NCI-H2171 treated with DMSO at 0.1 percent for 48 hours (cell line): ENCODE data around the gene WDFY4.

Experiments
- DNase-seq: peaks from one replicate; lab custom pipeline; 2025; lab: John Stamatoyannopoulos, UW

WDFY4 gene

DNA sequence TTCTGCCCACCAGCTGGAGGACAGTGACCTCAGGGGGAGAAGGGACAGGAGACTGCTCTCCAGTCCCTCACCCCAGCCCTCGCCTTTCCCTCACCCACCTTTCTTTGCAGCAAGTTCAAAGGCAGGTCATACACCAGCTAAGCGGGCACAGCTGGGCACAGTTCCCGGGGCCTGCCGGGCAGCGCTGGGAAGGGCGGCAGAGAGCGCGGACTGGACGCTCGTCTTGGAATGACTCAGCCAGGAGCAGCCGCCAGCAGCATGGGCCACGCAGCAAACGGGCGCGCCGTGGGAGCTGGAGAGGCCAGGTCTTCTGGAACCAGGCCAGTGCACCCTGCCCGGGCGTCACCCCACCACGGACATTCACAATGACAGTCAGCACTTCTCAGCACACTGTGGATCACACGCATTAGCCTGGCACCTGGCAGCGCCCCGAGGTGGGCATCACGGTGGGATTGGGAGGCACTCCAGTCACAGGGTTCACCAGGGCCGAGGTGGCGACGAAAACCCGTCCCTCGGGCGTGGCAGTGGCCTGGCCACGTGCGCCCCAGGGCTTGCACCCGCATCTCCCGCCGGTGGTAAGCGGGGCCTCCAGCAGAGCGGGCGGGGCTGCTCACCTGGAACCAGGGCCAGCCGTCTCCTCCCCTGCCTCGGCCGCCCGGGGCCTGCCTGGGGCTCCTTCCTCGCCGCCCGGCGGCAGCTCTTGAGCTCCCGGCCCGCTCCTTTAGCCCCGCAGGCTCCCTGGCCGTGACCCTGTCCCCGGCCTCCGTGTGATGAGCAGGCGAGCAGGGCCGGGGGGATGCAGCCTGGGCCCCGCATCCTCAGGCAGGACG, 29.0 kb upstream of the WDFY4 start:
- peak; percentile 23 for DNase-seq

GRCh38 chr10:48656241-48656913, 28.3 kb upstream of the WDFY4 start:
- DNase-seq: peak; percentile 68

GRCh38 chr10:48656914-48657305, 27.8 kb upstream of the WDFY4 start:
- DNase-seq: no peak

GRCh38 chr10:48657416-48657815, 27.3 kb upstream of the WDFY4 start:
- no peak for DNase-seq

DNA sequence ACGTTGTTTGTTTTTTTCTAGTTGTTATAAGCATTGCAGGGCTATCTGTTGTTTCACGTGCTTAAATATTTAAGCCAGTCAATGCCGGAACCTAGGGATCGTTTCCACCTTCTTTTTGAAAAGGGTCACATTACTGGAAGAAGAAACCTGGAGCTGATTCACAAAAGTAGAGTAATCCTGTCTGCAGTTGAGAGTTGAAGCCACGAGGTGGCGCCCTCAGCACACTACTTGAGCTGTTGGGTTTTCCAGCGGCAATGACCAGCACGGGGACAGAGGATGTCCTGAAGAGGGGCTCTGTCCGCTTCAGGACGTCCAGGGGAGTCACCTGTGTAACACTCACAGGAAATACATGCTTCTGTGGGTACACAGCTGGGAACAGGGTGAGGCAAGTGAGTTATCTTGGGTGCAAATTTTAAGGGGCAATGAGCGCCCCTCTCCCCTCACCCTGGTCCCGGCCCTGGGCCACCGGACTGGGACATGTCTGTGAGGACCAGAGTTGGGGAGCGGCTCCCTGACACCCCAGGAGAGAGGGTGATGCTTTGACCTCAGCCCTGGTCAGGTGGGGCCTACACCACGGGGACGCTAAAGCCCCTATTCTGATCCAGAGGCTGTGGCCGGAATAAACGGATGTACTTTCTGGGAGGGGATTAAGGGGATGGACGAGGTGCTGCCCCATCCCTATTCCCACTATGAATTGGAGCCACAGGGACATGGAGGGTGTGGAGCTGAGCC, 26.3 kb upstream of the WDFY4 start:
- peak; percentile 41 for DNase-seq

DNA sequence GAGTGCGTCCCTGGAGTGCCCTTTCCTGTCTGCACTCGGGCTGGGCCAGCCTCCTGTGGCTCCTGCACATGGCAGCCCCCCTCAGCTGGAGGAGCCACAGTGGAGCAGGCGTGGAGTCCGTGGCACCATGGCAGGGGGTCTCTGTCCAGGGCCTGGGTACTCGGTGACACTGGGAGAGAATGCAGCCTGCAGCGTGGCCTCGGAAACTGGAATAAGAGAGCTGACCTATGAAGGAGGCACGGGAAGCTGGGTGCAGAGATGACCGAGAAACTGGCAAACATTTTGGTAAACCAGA, 25.8 kb upstream of the WDFY4 start:
- DNase-seq: no peak

GRCh38 chr10:48659790-48660189, 24.9 kb upstream of the WDFY4 start:
- DNase-seq: peak; percentile 2

GRCh38 chr10:48661441-48661840, 23.2 kb upstream of the WDFY4 start:
- no peak for DNase-seq

DNA sequence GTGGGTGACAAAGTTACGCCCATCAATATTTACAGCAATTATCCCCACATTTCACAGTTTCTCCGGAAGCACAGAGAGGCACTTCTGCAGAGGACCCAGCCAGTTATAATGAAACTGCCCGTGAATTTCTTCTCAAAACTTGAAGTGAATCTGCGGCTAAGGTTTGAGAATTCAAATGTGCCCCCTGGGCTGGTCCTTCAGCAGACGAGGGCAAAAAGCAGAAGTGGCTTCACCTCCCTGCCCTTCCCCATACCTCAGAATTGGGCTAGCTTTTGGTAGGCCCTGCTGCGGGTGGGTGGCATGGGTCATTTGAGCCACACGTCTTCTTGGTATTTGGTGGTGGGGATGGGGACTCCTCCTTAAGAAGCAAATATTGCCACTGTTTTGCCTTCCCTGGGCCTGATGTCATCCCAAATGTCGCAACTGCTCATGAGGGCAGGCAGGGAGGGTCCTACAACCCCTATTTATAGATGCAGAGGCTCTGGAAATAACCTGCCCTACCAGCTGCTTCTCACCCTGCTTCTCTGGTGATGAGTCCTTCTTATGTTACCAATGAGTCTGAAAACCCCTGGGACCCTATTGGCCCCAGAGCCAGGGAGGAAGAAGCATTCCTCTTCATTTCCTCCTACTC, 16.6 kb upstream of the WDFY4 start:
- DNase-seq: no peak

DNA sequence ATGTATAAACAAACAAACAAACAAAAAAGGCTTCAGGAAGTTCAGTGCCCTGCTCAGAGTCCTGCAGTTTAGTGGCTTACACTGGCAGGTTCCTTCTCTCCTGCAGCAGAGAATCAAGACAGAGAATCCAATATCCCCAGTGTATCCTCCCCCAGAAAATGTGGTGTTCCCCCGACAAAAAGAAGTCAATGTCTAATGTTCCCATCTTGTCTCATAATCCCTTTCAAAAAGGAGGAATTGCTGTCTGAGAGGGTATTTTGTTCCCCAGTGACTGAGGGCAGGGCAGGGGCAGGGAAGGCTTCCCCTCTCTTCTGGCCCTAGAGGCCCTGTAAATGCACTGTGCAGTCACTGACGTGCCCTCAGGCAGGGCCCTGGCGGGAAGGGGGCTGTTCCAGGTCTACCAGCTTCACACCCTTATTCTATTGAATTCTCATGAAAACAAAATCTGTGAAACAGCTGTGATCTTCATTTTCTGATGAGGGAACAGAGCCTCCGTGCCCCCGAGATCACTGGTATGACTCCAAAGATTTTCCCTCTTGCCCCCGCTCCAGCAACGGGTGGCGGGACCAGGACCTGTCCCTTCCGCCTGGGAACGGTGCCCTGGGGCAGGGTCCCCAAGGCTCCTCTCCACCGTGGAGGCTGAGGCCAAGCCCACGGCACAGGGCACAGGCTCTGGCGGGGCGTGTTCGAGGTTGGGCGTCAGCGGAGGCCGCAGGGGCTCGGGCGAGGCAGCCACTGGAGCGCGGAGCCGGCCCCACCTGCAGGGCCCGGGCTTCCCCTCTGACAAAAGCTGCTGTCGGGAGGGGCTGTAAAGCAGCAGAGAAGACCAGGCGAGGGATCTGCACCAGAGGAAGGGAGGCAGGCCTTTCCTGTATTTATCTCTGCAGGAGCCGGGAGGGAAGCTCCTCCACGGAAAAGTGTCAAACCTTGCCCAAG, 13.4 kb upstream of the WDFY4 start:
- DNase-seq: no peak

GRCh38 chr10:48671914-48672595, 12.6 kb upstream of the WDFY4 start:
- no peak for DNase-seq

DNA sequence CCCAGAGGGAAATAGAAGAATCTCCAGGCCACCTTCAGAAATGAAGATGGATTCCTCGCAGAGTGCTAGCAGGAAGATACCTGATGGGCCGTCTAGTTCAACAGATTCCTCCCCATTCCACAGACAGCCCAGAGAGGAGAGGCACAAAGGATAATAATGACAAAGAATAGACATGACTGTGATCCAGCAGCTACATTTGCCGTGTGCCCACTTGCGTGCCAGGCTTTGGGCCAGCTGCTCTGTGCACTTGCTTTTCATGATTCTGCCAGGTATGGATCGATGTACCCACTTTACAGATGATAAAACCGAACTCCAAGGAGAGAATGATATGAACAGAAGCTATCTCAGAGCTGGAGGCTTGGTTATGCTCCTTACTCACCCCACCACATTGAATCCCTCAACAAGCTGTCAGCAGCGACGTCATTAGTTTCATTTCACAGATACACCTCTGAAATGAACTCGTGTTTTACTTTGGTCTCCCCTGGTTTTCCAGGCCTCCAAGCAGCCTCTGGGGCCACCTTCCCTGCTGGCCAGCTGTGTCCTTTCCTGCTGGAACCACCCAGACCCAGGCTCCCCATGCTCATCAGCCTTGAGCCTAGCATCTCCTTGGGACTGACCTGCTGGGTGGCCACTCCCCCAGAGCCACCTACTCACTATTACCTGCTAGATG, 11.9 kb upstream of the WDFY4 start:
- no peak for DNase-seq

GRCh38 chr10:48677625-48678024, 7.0 kb upstream of the WDFY4 start:
- DNase-seq: no peak

DNA sequence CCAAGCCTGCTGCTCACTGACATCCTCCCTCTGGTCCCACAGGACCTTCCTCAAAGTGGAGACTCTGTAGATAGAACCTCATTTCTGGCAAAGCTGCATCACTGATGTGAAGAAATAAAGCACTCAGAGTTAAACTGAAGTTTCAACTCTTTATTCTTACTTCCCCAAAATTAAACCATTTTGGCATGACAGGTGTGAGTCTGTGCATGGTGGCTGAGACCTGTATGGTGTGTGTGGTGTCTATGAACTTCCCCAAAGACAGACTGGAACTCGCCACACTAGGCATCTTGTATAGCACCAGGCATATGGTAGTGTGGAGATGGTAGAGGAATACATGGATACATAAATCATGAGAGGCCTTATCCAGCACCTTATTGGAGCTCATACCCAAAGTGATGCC, 6.6 kb upstream of the WDFY4 start:
- no peak for DNase-seq

GRCh38 chr10:48681740-48682139, 2.9 kb upstream of the WDFY4 start:
- DNase-seq: no peak

DNA sequence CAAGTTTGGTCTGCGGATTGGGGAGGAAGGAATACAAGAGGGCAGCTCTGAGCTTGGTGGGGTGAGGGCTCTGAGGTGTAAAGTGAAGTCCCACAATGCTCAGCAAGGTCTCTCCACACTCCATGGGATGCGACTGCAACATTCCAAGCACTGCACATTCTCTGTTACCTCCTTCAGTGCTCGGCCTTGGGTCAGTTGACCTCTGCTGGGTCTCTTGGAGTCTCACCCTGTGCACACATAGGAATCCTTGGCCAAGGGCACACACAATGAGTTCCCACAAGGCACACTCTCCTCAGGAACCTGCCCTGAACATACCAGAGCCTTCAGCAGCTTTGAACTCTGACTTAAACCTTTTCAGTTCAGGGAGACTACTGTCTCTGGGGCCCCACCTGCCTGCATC, 2.4 kb upstream of the WDFY4 start:
- DNase-seq: no peak

DNA sequence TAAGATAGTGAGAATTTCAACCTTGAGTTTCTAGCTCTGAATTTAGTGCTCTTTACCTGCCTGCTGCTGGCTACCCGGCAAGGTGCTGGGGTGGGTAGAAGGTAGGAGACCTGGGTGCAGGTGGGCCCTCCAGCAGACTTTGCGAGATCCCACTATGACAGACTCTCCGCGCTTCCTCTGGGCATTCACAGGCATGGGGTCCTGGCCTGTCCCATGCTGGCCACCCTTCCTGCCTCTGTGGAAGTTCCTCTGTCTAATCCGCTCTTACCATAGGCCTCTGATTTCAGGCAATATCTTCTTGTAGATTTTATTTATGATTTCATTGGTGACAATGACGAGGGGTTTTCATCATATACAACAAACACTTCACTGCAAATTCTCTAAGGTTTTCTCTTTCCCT, 1.2 kb upstream of the WDFY4 start:
- no peak for DNase-seq

DNA sequence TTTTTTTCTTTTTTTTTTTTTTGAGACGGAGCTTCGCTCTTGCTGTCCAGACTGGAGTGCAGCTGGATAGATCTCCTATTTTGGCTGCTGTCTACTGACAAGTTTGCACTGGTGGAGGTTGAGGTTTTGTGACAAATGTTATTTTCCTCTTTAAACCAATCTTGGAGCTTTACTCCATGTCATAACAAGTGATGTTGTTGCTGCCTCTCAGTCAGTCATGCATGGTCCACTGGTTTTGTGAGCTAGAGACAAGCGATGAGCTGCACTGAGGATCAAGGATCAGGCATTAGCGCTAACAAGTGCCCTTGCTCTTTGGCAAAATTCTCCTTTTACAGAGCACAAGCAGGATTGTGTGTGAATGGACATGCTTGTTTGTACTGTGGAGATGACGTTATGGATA, 805 bp upstream of the WDFY4 start:
- DNase-seq: no peak

GRCh38 chr10:48684463-48684791, 246 bp upstream of the WDFY4 start:
- no peak for DNase-seq

DNA sequence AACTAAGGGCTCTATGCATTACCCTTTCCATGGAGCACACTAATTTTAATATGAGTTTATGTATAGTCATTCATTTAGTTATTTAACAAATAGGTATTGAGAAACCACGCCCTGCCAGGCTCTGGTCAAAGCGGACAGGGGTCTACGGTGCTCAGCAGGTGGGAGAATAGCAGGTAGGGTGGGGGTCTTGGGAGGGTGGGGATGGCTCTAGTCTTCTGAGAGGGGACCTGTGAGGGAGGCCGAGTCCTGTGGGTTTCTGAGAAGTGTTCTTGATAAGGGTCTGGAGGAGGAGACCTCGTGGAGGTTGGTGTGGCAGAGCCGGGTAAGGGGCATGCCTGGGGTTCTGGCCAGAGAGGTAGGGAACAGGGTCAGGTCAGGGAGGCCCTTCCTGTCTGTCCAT, 1.1 kb downstream of the WDFY4 start:
- no peak for DNase-seq
